RWPE1 (cell line): ENCODE results near the gene NR3C2.

Source experiments
- CTCF ChIA-PET: fragments of 350-600 bp; sonication (Branson Sonifier 250); formaldehyde crosslinking; extraction: SDS; loops from one replicate; lab custom pipeline; 2021; lab: Yijun Ruan, JAX
- POLR2A ChIA-PET: fragments of 400-600 bp; formaldehyde crosslinking; extraction: SDS; loops from one replicate; lab custom pipeline; 2020; ENCODE audit warnings: antibody characterized with exemption; ENCODE audit not compliant: low non-redundant PET; lab: Yijun Ruan, JAX
- DNase-seq: peaks from one replicate; pipeline ENCODE4 v3.0.0; 2012; ENCODE audit warnings: low spot score
- H3K27ac ChIP-seq: fragments of 450-650 bp; 2 replicates; pipeline ENCODE4 v1.5.1; 2017
- TF ChIP-seq, protein P1 (sequence below): fragments of 450-650 bp; conservative IDR thresholded peaks from 2 replicates; pipeline ENCODE4 v1.5.1; 2017; ENCODE audit warnings: low read depth, mild to moderate bottlenecking

The NR3C2 gene

GRCh38 chr4:148034813-148035212 is 407.4 kb downstream of the NR3C2 start:
- POLR2A ChIA-PET: no interaction called here
- CTCF ChIA-PET: interaction anchor here (0.5 kb wide), 1 partner anchor 51 kb away, joined by 5 read pairs; no protein-coding TSS in a partner anchor
- TF ChIP-seq, protein P1, sequence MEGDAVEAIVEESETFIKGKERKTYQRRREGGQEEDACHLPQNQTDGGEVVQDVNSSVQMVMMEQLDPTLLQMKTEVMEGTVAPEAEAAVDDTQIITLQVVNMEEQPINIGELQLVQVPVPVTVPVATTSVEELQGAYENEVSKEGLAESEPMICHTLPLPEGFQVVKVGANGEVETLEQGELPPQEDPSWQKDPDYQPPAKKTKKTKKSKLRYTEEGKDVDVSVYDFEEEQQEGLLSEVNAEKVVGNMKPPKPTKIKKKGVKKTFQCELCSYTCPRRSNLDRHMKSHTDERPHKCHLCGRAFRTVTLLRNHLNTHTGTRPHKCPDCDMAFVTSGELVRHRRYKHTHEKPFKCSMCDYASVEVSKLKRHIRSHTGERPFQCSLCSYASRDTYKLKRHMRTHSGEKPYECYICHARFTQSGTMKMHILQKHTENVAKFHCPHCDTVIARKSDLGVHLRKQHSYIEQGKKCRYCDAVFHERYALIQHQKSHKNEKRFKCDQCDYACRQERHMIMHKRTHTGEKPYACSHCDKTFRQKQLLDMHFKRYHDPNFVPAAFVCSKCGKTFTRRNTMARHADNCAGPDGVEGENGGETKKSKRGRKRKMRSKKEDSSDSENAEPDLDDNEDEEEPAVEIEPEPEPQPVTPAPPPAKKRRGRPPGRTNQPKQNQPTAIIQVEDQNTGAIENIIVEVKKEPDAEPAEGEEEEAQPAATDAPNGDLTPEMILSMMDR: no peak
- DNase-seq: no peak
- H3K27ac ChIP-seq: no peak overlapping the region

- POLR2A ChIA-PET: no interaction called here
Observed at GRCh38 chr4:148030193-148030873, 411.9 kb downstream of the NR3C2 start.

DNA sequence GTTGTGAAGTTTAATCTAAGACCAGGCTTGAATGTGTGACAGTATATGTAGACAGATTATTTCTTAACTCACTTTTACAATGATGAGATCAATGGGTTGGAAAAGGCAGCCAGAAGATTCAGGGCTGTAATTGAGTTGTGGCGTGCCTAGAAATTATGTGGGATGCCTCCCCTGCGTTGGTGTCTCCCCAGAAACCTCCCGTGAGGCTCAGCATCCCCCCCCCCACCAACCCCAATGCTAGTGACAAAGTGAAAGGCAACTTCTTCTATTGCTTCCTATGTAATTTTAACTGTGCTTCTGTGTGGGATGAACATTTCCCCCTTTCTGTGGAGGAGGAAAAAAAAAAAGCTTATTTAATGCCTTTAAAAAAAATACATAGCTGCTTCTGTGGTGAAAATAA is 412.4 kb downstream of the NR3C2 start:
- DNase-seq: no peak
- TF ChIP-seq, protein P1: no peak
- no peak overlapping the region for H3K27ac ChIP-seq
- ChIA-PET CTCF (no interaction called here), POLR2A (no interaction called here)

More at GRCh38 chr4:148030193-148030873, 411.9 kb downstream of the NR3C2 start:
- no peak overlapping the region for H3K27ac ChIP-seq
- CTCF ChIA-PET: interaction anchor here (0.6 kb wide), 1 partner anchor 152 kb away, joined by 5 read pairs; no protein-coding TSS in a partner anchor
- TF ChIP-seq, protein P1: no peak
- DNase-seq: no peak
